HEK293 (cell line): ENCODE results near the gene TRAF4.

Experiments used
- ELK4 ChIP-seq: IDR thresholded peaks from 2 replicates; pipeline ENCODE4 v1.6.1; 2011; ENCODE audit warnings: mild to moderate bottlenecking, low read depth, low read length, borderline replicate concordance
- GLI2 ChIP-seq: fragments of 450-650 bp; formaldehyde crosslinking; IDR thresholded peaks from 2 replicates; pipeline ENCODE4; 2017; ENCODE audit warnings: missing biosample characterization, missing genetic modification characterization, low read depth, borderline replicate concordance
- HIC1 ChIP-seq: fragments of 450-650 bp; formaldehyde crosslinking; IDR thresholded peaks from 2 replicates; pipeline ENCODE4 v1.5.1; 2016; ENCODE audit warnings: missing biosample characterization, missing genetic modification characterization
- INSM2 ChIP-seq: fragments of 450-650 bp; formaldehyde crosslinking; IDR thresholded peaks from 2 replicates; pipeline ENCODE4 v1.5.1; 2016; ENCODE audit warnings: missing biosample characterization, missing genetic modification characterization
- KLF17 ChIP-seq: fragments of 450-650 bp; formaldehyde crosslinking; IDR thresholded peaks from 2 replicates; pipeline ENCODE4 v1.5.1; 2016; ENCODE audit warnings: missing biosample characterization, missing genetic modification characterization
- KLF8 ChIP-seq: fragments of 450-650 bp; formaldehyde crosslinking; IDR thresholded peaks from 2 replicates; pipeline ENCODE4 v1.5.1; 2016; ENCODE audit warnings: missing biosample characterization, missing genetic modification characterization
- OVOL3 ChIP-seq: fragments of 450-650 bp; formaldehyde crosslinking; IDR thresholded peaks from 2 replicates; pipeline ENCODE4 v1.5.1; 2016; ENCODE audit warnings: missing biosample characterization, missing genetic modification characterization
- PRDM1 ChIP-seq: fragments of 450-650 bp; formaldehyde crosslinking; IDR thresholded peaks from 2 replicates; pipeline ENCODE4; 2016; ENCODE audit warnings: missing biosample characterization, missing genetic modification characterization
- SETDB1 ChIP-seq: IDR thresholded peaks from one replicate; pipeline ENCODE4 v1.6.1; 2017; ENCODE audit warnings: mild to moderate bottlenecking, low read length, moderate library complexity, mixed read lengths; ENCODE audit not compliant: insufficient read length
- SP3 ChIP-seq: fragments of 450-650 bp; formaldehyde crosslinking; IDR thresholded peaks from 2 replicates; pipeline ENCODE4 v1.5.1; 2016; ENCODE audit warnings: missing biosample characterization, missing genetic modification characterization
- ZBTB11 ChIP-seq: fragments of 450-650 bp; formaldehyde crosslinking; conservative IDR thresholded peaks from 2 replicates; pipeline ENCODE4 v1.5.1; 2016; ENCODE audit warnings: low read depth, missing biosample characterization, missing genetic modification characterization
- ZBTB17 ChIP-seq: fragments of 450-650 bp; formaldehyde crosslinking; IDR thresholded peaks from 2 replicates; pipeline ENCODE4 v1.5.1; 2016; ENCODE audit warnings: missing biosample characterization, missing genetic modification characterization
- ZBTB26 ChIP-seq: fragments of 450-650 bp; formaldehyde crosslinking; optimal IDR thresholded peaks from 2 replicates; pipeline ENCODE3; 2016; ENCODE audit warnings: missing biosample characterization, mild to moderate bottlenecking, missing genetic modification characterization
- ZBTB7A ChIP-seq: fragments of 450-650 bp; formaldehyde crosslinking; IDR thresholded peaks from 2 replicates; pipeline ENCODE4 v1.5.1; 2016; ENCODE audit warnings: low read depth, missing biosample characterization, missing genetic modification characterization
- ZFHX2 ChIP-seq: fragments of 450-650 bp; formaldehyde crosslinking; conservative IDR thresholded peaks from 2 replicates; pipeline ENCODE4 v1.5.1; 2016; ENCODE audit warnings: missing biosample characterization, missing genetic modification characterization
- ZNF138 ChIP-seq: fragments of 450-650 bp; formaldehyde crosslinking; IDR thresholded peaks from 2 replicates; pipeline ENCODE4 v1.5.1; 2016; ENCODE audit warnings: missing biosample characterization, missing genetic modification characterization, borderline replicate concordance
- ZNF148 ChIP-seq: fragments of 450-650 bp; formaldehyde crosslinking; IDR thresholded peaks from 2 replicates; pipeline ENCODE4 v1.5.0; 2017; ENCODE audit warnings: missing biosample characterization, missing genetic modification characterization, borderline replicate concordance
- ZNF16 ChIP-seq: fragments of 450-650 bp; formaldehyde crosslinking; IDR thresholded peaks from 2 replicates; pipeline ENCODE4 v1.5.1; 2016; ENCODE audit warnings: low read depth, missing biosample characterization, missing genetic modification characterization
- ZNF169 ChIP-seq: fragments of 450-650 bp; formaldehyde crosslinking; IDR thresholded peaks from 2 replicates; pipeline ENCODE4 v1.5.1; 2016; ENCODE audit warnings: missing biosample characterization, missing genetic modification characterization
- ZNF184 ChIP-seq: fragments of 450-650 bp; IDR thresholded peaks from 2 replicates; pipeline ENCODE4 v1.5.1; 2018; ENCODE audit warnings: missing biosample characterization, mild to moderate bottlenecking, missing genetic modification characterization
- ZNF223 ChIP-seq: fragments of 450-650 bp; formaldehyde crosslinking; IDR thresholded peaks from 2 replicates; pipeline ENCODE4 v1.5.1; 2016; ENCODE audit warnings: missing biosample characterization, missing genetic modification characterization
- ZNF391 ChIP-seq: fragments of 450-650 bp; formaldehyde crosslinking; IDR thresholded peaks from 2 replicates; pipeline ENCODE4 v1.5.1; 2016; ENCODE audit warnings: low read depth, missing biosample characterization, missing genetic modification characterization, borderline replicate concordance
- ZNF561 ChIP-seq: fragments of 450-650 bp; IDR thresholded peaks from 2 replicates; pipeline ENCODE4 v1.5.1; 2018; ENCODE audit warnings: missing biosample characterization, missing genetic modification characterization, borderline replicate concordance
- ZNF621 ChIP-seq: fragments of 450-650 bp; formaldehyde crosslinking; IDR thresholded peaks from 2 replicates; pipeline ENCODE4 v1.5.1; 2017; ENCODE audit warnings: missing biosample characterization, missing genetic modification characterization
- ZNF670 ChIP-seq: fragments of 450-650 bp; formaldehyde crosslinking; IDR thresholded peaks from 2 replicates; pipeline ENCODE4 v1.5.1; 2016; ENCODE audit warnings: missing biosample characterization, missing genetic modification characterization, low read depth
- ZXDB ChIP-seq: fragments of 450-650 bp; formaldehyde crosslinking; IDR thresholded peaks from 2 replicates; pipeline ENCODE4 v1.5.1; 2016; ENCODE audit warnings: missing biosample characterization, missing genetic modification characterization

The TRAF4 gene

GRCh38 chr17:28717578-28718332, 26.1 kb upstream of the TRAF4 start, which contains the start of gene RAB34 (continued):
- TF ChIP-seq ZBTB11 (tag by site-specific recombination) (peak; percentile 90), ZBTB7A (tag by site-specific recombination) (no peak; the same call in 1 of the 2 replicates), ZXDB (tag by site-specific recombination) (peak; percentile 60), ZFHX2 (tag by site-specific recombination) (peak; percentile 96), GLI2 (tag by site-specific recombination) (no peak), PRDM1 (peak; percentile 13; the same call in 1 of the 2 replicates), ZNF621 (tag by site-specific recombination) (no peak), ZNF138 (tag by site-specific recombination) (no peak), ZBTB17 (tag by site-specific recombination) (peak; percentile 85; the same call in 1 of the 2 replicates), ZNF16 (no peak), ZNF223 (no peak), KLF17 (tag by site-specific recombination) (peak; percentile 59), ZBTB26 (tag by site-specific recombination) (peak; percentile 45), ZNF184 (no peak), ZNF670 (no peak), SP3 (peak; percentile 60), ZNF391 (tag by site-specific recombination) (no peak), ZNF561 (tag by site-specific recombination) (peak; percentile 62), ELK4 (no peak), KLF8 (tag by site-specific recombination) (peak; percentile 61), ZNF148 (tag by site-specific recombination) (no peak), OVOL3 (no peak), HIC1 (peak; percentile 98), SETDB1 (no peak), ZNF169 (tag by site-specific recombination) (no peak), INSM2 (tag by site-specific recombination) (0 out of 2 replicates have a peak, but pooled peaks have one; percentile 36)
